ENCODE measurements around the gene TMIGD1.

TMIGD1 gene

DNA sequence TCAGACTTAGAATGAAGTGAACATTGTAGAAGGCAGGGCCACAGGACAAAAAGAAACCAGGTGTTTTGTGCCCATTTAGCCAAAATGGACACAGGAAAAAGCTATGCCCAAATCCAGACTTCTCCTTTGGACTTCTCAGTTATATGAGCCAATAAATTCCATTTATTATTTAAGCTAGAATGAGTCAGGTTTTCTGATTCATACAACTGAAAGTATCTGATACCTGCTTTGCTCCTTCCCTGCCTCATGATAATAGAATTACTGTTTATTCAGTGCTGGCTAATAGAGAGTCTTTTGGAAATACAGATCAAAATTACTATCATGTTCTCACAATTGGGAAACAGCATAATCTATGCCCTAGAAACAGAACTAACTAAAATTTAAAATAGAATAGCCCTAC, 36.1 kb upstream of the TMIGD1 start:
- DNase-seq (ENCODE audit: extremely low read depth, low read depth): no peak

DNA sequence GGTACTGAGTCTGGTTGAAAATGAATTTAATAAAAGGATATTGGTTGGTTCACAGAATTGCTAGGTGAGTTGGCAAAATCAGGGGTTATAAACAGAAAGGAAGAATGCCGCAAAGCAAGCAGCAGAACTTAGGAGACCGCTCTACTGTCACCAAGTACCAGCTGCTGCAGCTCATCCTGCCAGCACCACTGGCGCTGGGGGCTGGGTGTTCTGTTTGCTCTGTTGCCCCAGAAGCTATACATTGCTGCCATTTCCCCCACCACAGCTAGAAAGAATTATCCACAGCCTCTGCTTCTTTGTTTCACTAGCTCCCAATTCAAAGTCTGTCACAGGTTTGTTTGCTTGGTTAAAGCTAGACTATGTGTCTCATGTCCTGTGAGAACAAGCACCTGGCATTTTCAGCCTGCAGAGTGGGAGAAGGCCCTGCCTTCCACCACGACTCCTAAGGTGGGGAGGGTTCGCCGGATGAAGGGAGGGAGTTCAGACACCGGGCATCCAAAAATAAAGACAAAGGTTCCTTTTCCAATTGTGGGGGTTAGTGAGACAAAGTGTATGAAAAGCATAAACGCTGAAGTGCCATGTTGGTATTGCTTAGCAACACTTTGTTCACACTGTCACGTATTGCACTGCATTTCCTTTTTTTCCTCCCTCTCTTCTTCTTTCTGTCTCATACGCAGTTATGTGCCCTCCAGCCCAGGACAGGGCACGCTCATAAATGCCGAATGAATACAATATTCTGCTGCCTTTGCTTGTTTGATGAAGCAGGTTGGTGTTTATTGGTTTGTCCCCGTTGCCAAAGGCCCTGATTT, 35.3 kb upstream of the TMIGD1 start:
- TF ChIP-seq, protein P1, sequence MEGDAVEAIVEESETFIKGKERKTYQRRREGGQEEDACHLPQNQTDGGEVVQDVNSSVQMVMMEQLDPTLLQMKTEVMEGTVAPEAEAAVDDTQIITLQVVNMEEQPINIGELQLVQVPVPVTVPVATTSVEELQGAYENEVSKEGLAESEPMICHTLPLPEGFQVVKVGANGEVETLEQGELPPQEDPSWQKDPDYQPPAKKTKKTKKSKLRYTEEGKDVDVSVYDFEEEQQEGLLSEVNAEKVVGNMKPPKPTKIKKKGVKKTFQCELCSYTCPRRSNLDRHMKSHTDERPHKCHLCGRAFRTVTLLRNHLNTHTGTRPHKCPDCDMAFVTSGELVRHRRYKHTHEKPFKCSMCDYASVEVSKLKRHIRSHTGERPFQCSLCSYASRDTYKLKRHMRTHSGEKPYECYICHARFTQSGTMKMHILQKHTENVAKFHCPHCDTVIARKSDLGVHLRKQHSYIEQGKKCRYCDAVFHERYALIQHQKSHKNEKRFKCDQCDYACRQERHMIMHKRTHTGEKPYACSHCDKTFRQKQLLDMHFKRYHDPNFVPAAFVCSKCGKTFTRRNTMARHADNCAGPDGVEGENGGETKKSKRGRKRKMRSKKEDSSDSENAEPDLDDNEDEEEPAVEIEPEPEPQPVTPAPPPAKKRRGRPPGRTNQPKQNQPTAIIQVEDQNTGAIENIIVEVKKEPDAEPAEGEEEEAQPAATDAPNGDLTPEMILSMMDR (IDR thresholded peaks at IDR 0.05; ENCODE audit: low read depth, low read length): no peak

More for the DNA sequence above, 36.1 kb upstream of the TMIGD1 start:
- TF ChIP-seq, protein P1 (IDR thresholded peaks at IDR 0.05; ENCODE audit: low read depth, low read length): no peak

DNA sequence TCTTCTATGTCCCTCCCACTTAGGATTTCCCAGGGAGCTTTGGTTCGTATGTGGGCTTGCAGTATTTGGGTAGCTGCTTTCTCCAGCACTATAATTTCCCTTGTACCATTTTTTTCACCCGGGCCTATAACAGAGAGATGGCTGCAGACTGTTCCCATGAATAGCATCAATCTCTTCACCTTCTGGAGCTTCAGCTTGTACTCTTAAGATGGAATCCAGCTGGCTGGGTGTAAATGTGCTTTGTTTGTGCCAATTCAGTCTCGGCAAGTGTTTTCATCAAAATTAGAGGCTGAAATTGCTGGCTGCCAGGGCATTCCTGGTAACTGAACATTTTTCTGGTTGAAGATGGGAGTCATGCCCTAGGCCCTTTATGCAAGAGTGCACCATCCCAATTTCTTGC, 32.7 kb upstream of the TMIGD1 start:
- TF ChIP-seq, protein P1 (IDR thresholded peaks at IDR 0.05; ENCODE audit: low read depth, low read length): no peak
- DNase-seq (ENCODE audit: extremely low read depth, low read depth): no peak

More for the DNA sequence above, 35.3 kb upstream of the TMIGD1 start:
- no peak for DNase-seq (ENCODE audit: extremely low read depth, low read depth)

DNA sequence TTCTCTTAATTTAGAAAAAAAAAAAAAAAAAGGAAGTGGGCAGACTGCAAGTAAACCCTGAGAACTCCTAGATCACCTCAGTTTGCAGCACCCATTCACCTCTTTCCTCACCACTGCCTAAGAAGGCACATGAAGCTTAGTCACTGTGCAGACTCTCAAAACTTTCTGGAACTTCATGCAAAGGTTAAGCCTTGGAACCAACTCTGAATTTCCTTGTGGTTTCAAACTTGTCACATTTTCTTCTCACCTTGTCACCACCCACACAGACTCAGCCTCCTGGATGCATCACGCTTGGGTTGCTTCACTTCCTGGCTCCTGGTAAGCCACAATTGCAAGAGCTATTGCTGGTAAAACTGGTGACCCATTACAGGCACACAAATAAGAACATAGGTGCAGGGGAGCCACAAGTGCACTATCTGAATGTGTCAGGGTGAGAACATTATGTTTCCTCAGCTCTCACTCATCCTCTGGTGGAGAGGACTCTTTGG, 29.9 kb upstream of the TMIGD1 start:
- TF ChIP-seq, protein P1 (IDR thresholded peaks at IDR 0.05; ENCODE audit: low read depth, low read length): no peak
- no peak for DNase-seq (ENCODE audit: extremely low read depth, low read depth)

DNA sequence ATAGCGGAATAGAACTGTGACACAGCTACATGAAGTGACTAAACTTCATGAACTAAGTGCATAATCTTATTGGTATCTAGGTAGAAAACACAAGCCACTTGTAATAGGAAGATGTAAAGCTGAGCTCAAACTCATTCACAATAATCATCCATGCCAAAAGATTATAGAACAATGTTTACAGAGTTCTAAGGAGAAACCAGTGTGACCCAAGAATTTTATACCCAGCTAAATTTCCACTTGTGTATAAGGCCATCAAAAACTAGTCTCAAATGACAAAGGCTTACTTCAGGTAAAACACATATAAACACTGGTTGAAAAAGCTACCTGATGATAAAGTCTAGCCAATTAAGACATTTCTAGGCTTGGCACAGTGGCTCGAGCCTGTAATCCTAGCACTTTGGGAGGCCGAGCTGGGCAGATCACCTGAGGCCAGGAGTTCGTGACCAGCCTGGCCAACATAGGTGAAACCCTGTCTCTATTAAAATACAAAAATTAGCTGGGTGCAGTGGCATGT, 28.0 kb upstream of the TMIGD1 start:
- TF ChIP-seq, protein P1 (IDR thresholded peaks at IDR 0.05; ENCODE audit: low read depth, low read length): no peak
- DNase-seq (ENCODE audit: extremely low read depth, low read depth): no peak

DNA sequence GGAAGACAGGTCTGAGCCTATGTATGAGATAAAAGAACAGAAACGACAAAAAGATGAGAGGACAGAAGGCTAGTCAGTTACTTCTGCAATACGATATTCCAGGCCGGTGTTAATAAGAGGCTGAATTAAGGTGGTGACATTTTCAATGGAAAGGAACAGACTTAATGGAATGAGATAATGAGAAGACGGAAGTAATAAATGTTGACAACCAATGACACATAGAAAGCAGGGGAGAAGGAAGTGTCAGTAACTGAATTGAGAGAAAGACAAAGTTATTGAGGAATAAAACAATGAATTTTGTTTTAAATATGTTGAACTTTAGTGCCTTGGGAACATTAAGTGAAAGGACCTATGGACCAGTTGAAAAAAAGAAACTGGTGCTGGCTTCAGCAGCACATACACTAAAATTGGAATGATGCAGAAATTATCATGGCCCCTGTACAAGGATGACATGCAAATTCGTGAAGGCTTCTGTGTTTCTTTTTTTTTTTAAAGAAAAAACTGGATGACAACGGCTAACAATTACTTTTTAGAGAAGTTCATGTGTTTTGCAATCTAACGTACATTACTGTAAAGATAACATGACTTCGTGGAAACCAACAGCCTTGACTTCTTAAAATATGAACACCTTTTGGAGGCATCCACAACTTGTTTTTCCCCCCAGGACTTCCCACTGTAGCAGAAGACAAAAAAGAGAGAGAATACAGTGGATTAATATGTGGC, 26.4 kb upstream of the TMIGD1 start:
- no peak for DNase-seq (ENCODE audit: extremely low read depth, low read depth)
- TF ChIP-seq, protein P1 (IDR thresholded peaks at IDR 0.05; ENCODE audit: low read depth, low read length): no peak

Data from AG09319 (cell line).